Measurements from ENCODE around the gene TBC1D9.

Gene TBC1D9

DNA sequence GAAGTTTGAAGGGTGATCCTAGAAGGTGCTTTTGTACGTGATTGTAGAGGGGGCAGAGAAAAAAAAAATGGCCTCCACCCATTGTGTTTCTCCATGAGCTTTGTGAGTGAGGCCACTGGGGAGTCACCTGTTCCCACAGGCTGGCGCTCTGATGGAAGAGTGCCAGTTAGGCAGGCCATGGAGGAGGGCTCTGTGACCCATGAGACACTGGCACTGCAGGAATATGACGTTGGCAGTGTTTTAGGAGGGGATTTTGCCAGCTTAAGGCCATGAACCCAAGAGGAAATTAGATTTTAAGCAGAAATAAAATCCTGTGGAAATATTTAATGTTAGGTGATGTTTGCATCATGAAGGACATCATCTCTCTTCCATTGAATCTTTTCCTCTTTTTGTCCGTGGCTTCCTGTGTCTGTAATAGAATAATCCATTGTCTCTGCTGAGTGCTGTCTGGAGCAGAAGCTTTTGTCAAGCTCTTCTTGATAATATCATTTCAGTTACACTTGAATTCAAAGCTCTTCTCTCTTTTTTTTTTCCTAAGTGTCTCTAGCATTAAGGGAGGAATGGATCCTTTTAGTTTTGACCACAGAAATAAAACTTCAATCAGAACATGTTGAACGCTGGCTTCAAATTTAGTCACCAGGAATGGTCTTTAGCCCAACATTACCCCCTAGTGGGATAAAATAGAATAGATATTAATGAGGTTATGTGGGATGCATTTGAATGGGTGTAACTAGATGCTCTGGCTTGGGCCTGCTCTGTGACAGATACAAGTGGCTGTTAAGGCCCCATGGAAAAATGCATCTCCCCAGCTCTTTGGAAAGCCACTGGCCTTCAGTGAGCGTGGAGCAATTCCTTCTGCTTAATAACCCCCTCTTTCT lies 146.4 kb downstream of the TBC1D9 start:
- peak; percentile 32 to 47 for DNase-seq

DNA sequence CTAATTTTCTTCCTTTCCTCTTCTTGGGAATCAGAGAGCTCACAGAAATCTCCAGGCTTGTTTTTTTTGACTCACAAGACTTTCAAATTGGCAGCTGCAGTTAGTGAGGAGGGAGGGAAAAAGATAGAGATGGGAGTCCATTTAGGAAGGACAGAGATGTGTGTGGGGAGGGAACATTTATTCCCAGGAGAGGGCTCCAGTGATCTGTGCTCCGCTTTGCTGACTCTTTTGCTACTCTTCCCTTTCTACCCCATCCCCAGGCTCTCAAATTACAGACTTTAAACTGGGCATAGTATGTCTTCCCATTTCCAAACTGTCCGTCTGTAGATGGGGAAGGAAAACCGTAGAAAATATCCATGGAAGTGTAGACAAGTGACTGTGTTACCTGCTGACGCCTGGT lies 148.3 kb downstream of the TBC1D9 start:
- DNase-seq, result no peak

DNA sequence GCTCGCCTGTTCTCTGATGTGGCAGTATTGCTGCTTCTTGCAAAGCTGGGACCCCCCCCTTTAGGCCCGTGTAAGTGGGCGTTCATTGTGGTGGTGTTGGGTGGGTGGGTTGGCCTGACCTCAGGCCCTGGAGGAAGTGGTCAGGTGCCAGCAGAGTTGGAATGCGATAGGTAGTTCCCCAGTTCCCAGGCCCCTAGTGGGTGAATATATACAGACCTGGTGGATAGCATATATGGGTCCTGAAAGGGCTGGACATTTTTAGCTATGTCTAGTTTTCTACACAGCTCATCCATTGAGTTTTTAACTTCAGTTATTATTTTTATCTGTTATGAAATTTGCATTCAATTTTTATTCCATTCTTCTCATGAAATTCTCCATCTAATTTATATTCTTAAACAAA lies 151.6 kb downstream of the TBC1D9 start:
- no peak for DNase-seq

- DNase-seq, result no peak
These were observed 152.9 kb downstream of the TBC1D9 start for GRCh38 chr4:140603286-140603685.

GRCh38 chr4:140602714-140603113 lies 153.5 kb downstream of the TBC1D9 start:
- DNase-seq, result no peak

DNA sequence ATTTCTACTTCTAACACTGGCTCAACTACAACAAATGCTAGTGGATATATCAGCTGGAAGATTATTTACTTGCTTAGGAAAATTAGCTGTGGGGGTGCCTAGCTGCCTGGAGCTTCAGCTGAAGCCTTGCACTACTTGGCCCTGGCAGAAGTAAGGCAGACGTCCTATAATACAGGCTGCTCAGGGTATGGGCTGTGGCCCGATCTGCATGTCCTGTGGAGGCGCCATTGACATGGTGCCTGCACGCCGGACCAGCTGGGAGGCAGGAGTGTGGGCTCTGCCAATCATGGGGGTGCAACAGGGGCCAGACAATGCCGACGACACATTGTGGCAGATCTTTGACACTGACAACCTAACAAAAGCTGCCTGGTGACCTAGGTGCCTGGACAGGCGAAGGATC lies 155.8 kb downstream of the TBC1D9 start:
- no peak for DNase-seq

DNA sequence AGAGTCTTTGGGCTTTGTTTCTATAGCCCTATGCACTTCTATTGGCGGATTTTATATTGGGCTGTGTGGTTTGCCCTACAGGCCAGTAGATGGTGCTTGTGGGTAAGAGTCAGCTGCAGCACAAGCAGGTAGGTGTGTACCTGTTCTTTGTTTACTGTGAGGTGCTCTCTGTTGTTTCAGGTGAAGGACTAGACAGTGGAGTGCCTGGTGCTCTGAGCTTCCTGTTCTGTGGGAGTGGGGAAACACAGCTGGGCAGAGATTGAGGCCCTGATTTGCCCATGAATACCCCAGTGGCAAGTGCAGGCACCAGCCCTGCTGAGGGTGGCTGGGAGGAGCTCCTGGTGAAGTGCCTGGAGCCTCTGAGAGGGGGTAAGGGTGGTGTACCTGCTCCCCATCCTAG lies 161.1 kb downstream of the TBC1D9 start:
- peak; percentile 9 to 12 for DNase-seq

DNA sequence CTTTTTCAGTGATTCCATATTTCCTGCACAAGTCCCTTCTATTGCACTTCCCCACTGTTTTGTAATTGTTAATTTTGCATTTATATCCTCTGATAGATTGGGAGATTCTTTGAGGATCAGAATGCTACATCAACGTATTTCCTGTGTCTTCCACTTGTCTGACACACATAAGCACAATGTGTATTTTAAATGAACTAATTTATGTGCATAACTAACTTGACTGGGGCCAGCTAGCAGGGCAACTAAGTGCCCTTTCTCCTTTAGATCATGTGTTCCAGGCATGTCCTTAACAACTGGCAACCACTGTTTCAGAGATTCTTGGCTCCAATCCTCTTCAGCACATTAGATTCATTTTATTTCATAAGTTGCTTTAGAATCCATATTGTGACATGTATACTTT lies 171.7 kb downstream of the TBC1D9 start:
- no peak for DNase-seq

GRCh38 chr4:140581078-140581477 lies 175.1 kb downstream of the TBC1D9 start:
- no peak for DNase-seq

DNA sequence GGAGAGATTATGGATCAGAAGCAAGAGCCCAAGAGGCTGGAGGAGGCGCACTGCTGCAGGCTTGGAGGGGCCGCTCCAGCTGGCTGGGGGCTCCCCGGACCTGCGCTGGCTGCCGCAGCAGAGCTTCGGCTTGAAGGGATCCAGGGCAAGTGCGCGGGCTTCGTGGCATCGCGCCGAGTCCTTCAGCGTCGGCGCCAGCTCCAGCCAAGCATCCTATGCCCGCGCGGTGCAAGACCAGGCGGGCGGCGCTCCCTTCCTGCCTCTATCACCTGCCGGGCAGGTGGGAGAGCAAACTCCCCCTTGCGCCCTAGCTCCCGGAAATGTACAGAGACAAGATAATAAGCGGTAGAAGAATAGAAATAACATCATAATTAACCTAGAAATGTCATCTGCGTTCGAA lies 176.9 kb downstream of the TBC1D9 start:
- DNase-seq, result peak in 1 of 2 experiments; percentile 7

DNA sequence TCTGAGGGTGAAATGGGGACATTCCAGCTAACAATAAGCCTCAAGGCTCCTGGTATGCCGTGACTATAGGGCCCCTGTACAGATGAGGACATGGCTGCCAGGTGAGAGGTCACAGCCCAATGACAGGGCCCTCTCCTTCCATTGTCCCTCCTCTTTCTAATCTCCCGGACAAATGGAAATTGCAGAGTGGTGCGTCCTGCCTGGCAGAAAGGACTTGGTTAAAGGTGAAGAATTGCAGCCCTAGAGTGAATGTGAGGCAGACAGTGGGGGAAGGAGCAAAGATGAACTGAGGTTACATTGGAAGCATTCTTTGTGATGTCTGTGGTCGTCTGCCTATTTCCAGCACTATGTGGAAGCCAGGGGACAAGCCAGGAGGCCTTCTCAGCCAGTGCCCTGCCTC lies 180.7 kb downstream of the TBC1D9 start:
- no peak for DNase-seq

- no peak for DNase-seq
These were observed 184.6 kb downstream of the TBC1D9 start for GRCh38 chr4:140571620-140572019.
